ENCODE data around the gene CIAO2B. TPM values are rescaled to one million over a fixed set of nuclear protein-coding genes. Genes with fewer than 3 reads are reported as not detected.
"Not testable (repeated sequence)": the region's sequence is repeated elsewhere in the genome, so short reads cannot be mapped to it uniquely, and the experiment has no call there.

CIAO2B gene
- total RNA-seq: 21.2 TPM

GRCh38 chr16:66934138-66934838 is at the start of gene CIAO2B:
Gene CIAO2B (minus strand): TSS chr16:66934402. CDS start chr16:66934364, 38 bp downstream.
- H3K27me3 ChIP-seq (ENCODE audit: insufficient read depth, low read length): no peaks in the 10 kb centered on the region
- peak within 1 kb of the TSS; percentile 76 for H3K4me3 ChIP-seq (ENCODE audit: low read length)
- no peaks in the 10 kb centered on the region for H3K9me3 ChIP-seq (ENCODE audit: low read depth, low read length)
- H3K4me1 ChIP-seq (ENCODE audit: insufficient read depth, low read length): peaks cover 33% of the 10 kb centered on the region

GRCh38 chr16:66983033-66983432 is 48.8 kb upstream of the CIAO2B start:
- Histone ChIP-seq H3K4me1 (ENCODE audit: insufficient read depth, low read length) (peaks cover 14% of the 10 kb centered on the region), H3K27me3 (ENCODE audit: insufficient read depth, low read length) (no peaks in the 10 kb centered on the region), H3K9me3 (ENCODE audit: low read depth, low read length) (no peaks in the 10 kb centered on the region)

GRCh38 chr16:66979011-66979717 is 45.0 kb upstream of the CIAO2B start:
- no peak overlapping the region for H3K4me3 ChIP-seq (ENCODE audit: low read length)
- H3K9me3 ChIP-seq (ENCODE audit: low read depth, low read length): no peaks in the 10 kb centered on the region
- H3K4me1 ChIP-seq (ENCODE audit: insufficient read depth, low read length): peaks cover 1% of the 10 kb centered on the region
- no peaks in the 10 kb centered on the region for H3K27me3 ChIP-seq (ENCODE audit: insufficient read depth, low read length)

More at GRCh38 chr16:66983033-66983432, 48.8 kb upstream of the CIAO2B start:
- H3K4me3 ChIP-seq (ENCODE audit: low read length): no peak overlapping the region

- H3K4me1 ChIP-seq (ENCODE audit: insufficient read depth, low read length): no peaks in the 10 kb centered on the region
- H3K4me3 ChIP-seq (ENCODE audit: low read length): no peak overlapping the region
- no peaks in the 10 kb centered on the region for H3K9me3 ChIP-seq (ENCODE audit: low read depth, low read length)
- H3K27me3 ChIP-seq (ENCODE audit: insufficient read depth, low read length): no peaks in the 10 kb centered on the region
These were observed 43.3 kb upstream of the CIAO2B start for GRCh38 chr16:66977341-66978113.

GRCh38 chr16:66976746-66977145 is 42.5 kb upstream of the CIAO2B start:
- H3K27me3 ChIP-seq (ENCODE audit: insufficient read depth, low read length): no peaks in the 10 kb centered on the region
- no peaks in the 10 kb centered on the region for H3K4me1 ChIP-seq (ENCODE audit: insufficient read depth, low read length)
- H3K9me3 ChIP-seq (ENCODE audit: low read depth, low read length): no peaks in the 10 kb centered on the region
- H3K4me3 ChIP-seq (ENCODE audit: low read length): no peak overlapping the region

GRCh38 chr16:66975302-66975893 is 41.2 kb upstream of the CIAO2B start:
- no peaks in the 10 kb centered on the region for H3K27me3 ChIP-seq (ENCODE audit: insufficient read depth, low read length)
- no peaks in the 10 kb centered on the region for H3K4me1 ChIP-seq (ENCODE audit: insufficient read depth, low read length)
- H3K9me3 ChIP-seq (ENCODE audit: low read depth, low read length): no peaks in the 10 kb centered on the region
- H3K4me3 ChIP-seq (ENCODE audit: low read length): no peak overlapping the region

- not testable (repeated sequence) for H3K4me1 ChIP-seq (ENCODE audit: insufficient read depth, low read length); H3K9me3 ChIP-seq (ENCODE audit: low read depth, low read length); H3K4me3 ChIP-seq (ENCODE audit: low read length); H3K27me3 ChIP-seq (ENCODE audit: insufficient read depth, low read length)
These were observed 40.7 kb upstream of the CIAO2B start for GRCh38 chr16:66974932-66975246.

GRCh38 chr16:66974156-66974931 is 40.1 kb upstream of the CIAO2B start:
- H3K9me3 ChIP-seq (ENCODE audit: low read depth, low read length); H3K27me3 ChIP-seq (ENCODE audit: insufficient read depth, low read length); H3K4me3 ChIP-seq (ENCODE audit: low read length); H3K4me1 ChIP-seq (ENCODE audit: insufficient read depth, low read length): not testable (repeated sequence)

- no peaks in the 10 kb centered on the region for H3K4me1 ChIP-seq (ENCODE audit: insufficient read depth, low read length)
- H3K4me3 ChIP-seq (ENCODE audit: low read length): no peak overlapping the region
- H3K9me3 ChIP-seq (ENCODE audit: low read depth, low read length): no peaks in the 10 kb centered on the region
- H3K27me3 ChIP-seq (ENCODE audit: insufficient read depth, low read length): no peaks in the 10 kb centered on the region
These were observed 39.5 kb upstream of the CIAO2B start for GRCh38 chr16:66973716-66974115.

GRCh38 chr16:66972983-66973382 is 38.8 kb upstream of the CIAO2B start:
- Histone ChIP-seq H3K4me1 (ENCODE audit: insufficient read depth, low read length) (no peaks in the 10 kb centered on the region), H3K27me3 (ENCODE audit: insufficient read depth, low read length) (no peaks in the 10 kb centered on the region), H3K4me3 (ENCODE audit: low read length) (no peak overlapping the region), H3K9me3 (ENCODE audit: low read depth, low read length) (no peaks in the 10 kb centered on the region)

GRCh38 chr16:66970775-66971720 is 36.8 kb upstream of the CIAO2B start:
- H3K4me3 ChIP-seq (ENCODE audit: low read length): no peak overlapping the region
- H3K9me3 ChIP-seq (ENCODE audit: low read depth, low read length): no peaks in the 10 kb centered on the region
- H3K4me1 ChIP-seq (ENCODE audit: insufficient read depth, low read length): no peaks in the 10 kb centered on the region
- no peaks in the 10 kb centered on the region for H3K27me3 ChIP-seq (ENCODE audit: insufficient read depth, low read length)

- Histone ChIP-seq H3K4me1 (ENCODE audit: insufficient read depth, low read length) (no peaks in the 10 kb centered on the region), H3K9me3 (ENCODE audit: low read depth, low read length) (no peaks in the 10 kb centered on the region), H3K4me3 (ENCODE audit: low read length) (no peak overlapping the region), H3K27me3 (ENCODE audit: insufficient read depth, low read length) (no peaks in the 10 kb centered on the region)
These were observed 34.6 kb upstream of the CIAO2B start for GRCh38 chr16:66968847-66969246.

GRCh38 chr16:66964049-66964448 is 29.8 kb upstream of the CIAO2B start:
- no peaks in the 10 kb centered on the region for H3K9me3 ChIP-seq (ENCODE audit: low read depth, low read length)
- no peak overlapping the region for H3K4me3 ChIP-seq (ENCODE audit: low read length)
- no peaks in the 10 kb centered on the region for H3K27me3 ChIP-seq (ENCODE audit: insufficient read depth, low read length)
- peaks cover 29% of the 10 kb centered on the region for H3K4me1 ChIP-seq (ENCODE audit: insufficient read depth, low read length)

GRCh38 chr16:66961914-66962313 is 27.7 kb upstream of the CIAO2B start:
- H3K4me3 ChIP-seq (ENCODE audit: low read length): no peak overlapping the region
- no peaks in the 10 kb centered on the region for H3K27me3 ChIP-seq (ENCODE audit: insufficient read depth, low read length)
- peaks cover 39% of the 10 kb centered on the region for H3K4me1 ChIP-seq (ENCODE audit: insufficient read depth, low read length)
- H3K9me3 ChIP-seq (ENCODE audit: low read depth, low read length): no peaks in the 10 kb centered on the region
